Lower leg skin (tissue), 4 donors: ENCODE results near the gene MID1. TPM values are rescaled to one million over a fixed set of nuclear protein-coding genes. Genes with fewer than 3 reads are reported as not detected.

Experiments used
- DNase-seq, 2 donors: peaks; one replicate each; pipeline ENCODE4 v3.0.0-alpha.2; 2019; ENCODE audit warnings: low spot score in 2 of 2
- H3K4me3 ChIP-seq: fragments of 200-600 bp; sonication (generic); 2 replicates; pipeline ENCODE4 v1.5.1; 2017; ENCODE audit warnings: mild to moderate bottlenecking, low read depth; ENCODE audit not compliant: poor library complexity, severe bottlenecking
- CTCF ChIP-seq, 3 donors: fragments of 450-650 bp; IDR thresholded peaks; one replicate each; pipeline ENCODE4 v1.5.1; 2016; ENCODE audit warnings: antibody characterized with exemption in 3 of 3, mild to moderate bottlenecking in 3 of 3, moderate library complexity in 2 of 3
- POLR2A ChIP-seq, 2 donors: fragments of 450-650 bp; IDR thresholded peaks; one replicate each; pipeline ENCODE4 v1.6.1; 2016 to 2017; ENCODE audit warnings: antibody characterized with exemption in 2 of 2, mild to moderate bottlenecking in 1 of 2, moderate library complexity in 1 of 2
- WGBS, 2 donors: methylation state at CpG; one replicate each; pipeline ENCODE4 v1.1.5; 2018; 5-methylcytosine and 5-hydroxymethylcytosine counted together
- intact Hi-C: fragments of 100-400 bp; cut with DNase I; formaldehyde crosslinking; loops from one replicate; pipeline ENCODE4 v1.15.0; 2023; ENCODE audit warnings: low total_unique reads
- total RNA-seq, 4 donors: library from RNA; depleted of rRNA; stranded (reverse); fragments of >200 nt; gene quantifications; one replicate each; pipeline ENCODE4 v1.1.0, GENCODE V29; 2016

MID1 gene
- total RNA-seq, 4 donors from 2014 or later = 2.7 to 7.2 (median 3.9) TPM

GRCh38 chrX:10483191-10483831 lies 137.1 kb downstream of the MID1 start:
- WGBS, 2 donors = 61% methylated on average over 9 of the region's 9 CpGs
- TF ChIP-seq CTCF (IDR thresholded peaks at IDR 0.05) = no peak
- no peak for TF ChIP-seq POLR2A (IDR thresholded peaks at IDR 0.05)
- H3K4me3 ChIP-seq = no peak overlapping the region
- intact Hi-C loops = no loop called here
- no peak for DNase-seq

GRCh38 chrX:10482708-10483107 lies 137.7 kb downstream of the MID1 start:
- TF ChIP-seq POLR2A (IDR thresholded peaks at IDR 0.05) = no peak
- no peak for TF ChIP-seq CTCF (IDR thresholded peaks at IDR 0.05)
- intact Hi-C loops = no loop called here
- H3K4me3 ChIP-seq = no peak overlapping the region
- 60 to 86% methylated on average over 5 of the region's 5 CpGs for WGBS, 2 donors
- DNase-seq = no peak

GRCh38 chrX:10482261-10482660 lies 138.1 kb downstream of the MID1 start:
- TF ChIP-seq POLR2A (IDR thresholded peaks at IDR 0.05) = no peak
- TF ChIP-seq CTCF (IDR thresholded peaks at IDR 0.05) = no peak
- intact Hi-C loops = no loop called here
- DNase-seq = no peak
- H3K4me3 ChIP-seq = no peak overlapping the region
- 79 to 89% methylated on average over 9 of the region's 9 CpGs for whole genome bisulfite sequencing, 2 donors

GRCh38 chrX:10480861-10481260 lies 139.5 kb downstream of the MID1 start:
- 89 to 97% methylated on average over 5 of the region's 5 CpGs for WGBS, 2 donors

GRCh38 chrX:10479508-10479907 lies 140.9 kb downstream of the MID1 start:
- DNase-seq = no peak
- no peak overlapping the region for H3K4me3 ChIP-seq
- intact Hi-C loops = no loop called here
- WGBS, 2 donors = 74 to 93% methylated on average over 3 of the region's 3 CpGs
- TF ChIP-seq POLR2A (IDR thresholded peaks at IDR 0.05) = no peak
- no peak for TF ChIP-seq CTCF (IDR thresholded peaks at IDR 0.05)

More at GRCh38 chrX:10480861-10481260, 139.5 kb downstream of the MID1 start:
- intact Hi-C loops = no loop called here
- no peak for DNase-seq
- no peak overlapping the region for H3K4me3 ChIP-seq
- TF ChIP-seq CTCF (IDR thresholded peaks at IDR 0.05) (no peak), POLR2A (IDR thresholded peaks at IDR 0.05) (no peak)

- TF ChIP-seq CTCF (IDR thresholded peaks at IDR 0.05) (no peak), POLR2A (IDR thresholded peaks at IDR 0.05) (no peak)
- H3K4me3 ChIP-seq = no peak overlapping the region
- no peak for DNase-seq
- WGBS, 2 donors = 74 to 91% methylated on average over 3 of the region's 3 CpGs
- intact Hi-C loops = no loop called here
Measured at GRCh38 chrX:10477525-10477924, 142.9 kb downstream of the MID1 start.
